IPS-18c (cell line): Measurements from ENCODE around the gene PAK1IP1.
"Not testable (repeated sequence)": the region's sequence is repeated elsewhere in the genome, so short reads cannot be mapped to it uniquely, and the experiment has no call there.

Experiments used
- H3K4me3 ChIP-seq: 2 replicates; pipeline ENCODE4 v1.7.0; 2013; ENCODE audit warnings: low read depth, mild to moderate bottlenecking, low read length, moderate library complexity; ENCODE audit not compliant: insufficient read depth
- H3K9me3 ChIP-seq: one replicate; pipeline ENCODE4 v1.6.1; 2013; ENCODE audit warnings: mild to moderate bottlenecking, low read length, moderate library complexity; ENCODE audit not compliant: control insufficient read depth, insufficient read depth

PAK1IP1 gene

DNA sequence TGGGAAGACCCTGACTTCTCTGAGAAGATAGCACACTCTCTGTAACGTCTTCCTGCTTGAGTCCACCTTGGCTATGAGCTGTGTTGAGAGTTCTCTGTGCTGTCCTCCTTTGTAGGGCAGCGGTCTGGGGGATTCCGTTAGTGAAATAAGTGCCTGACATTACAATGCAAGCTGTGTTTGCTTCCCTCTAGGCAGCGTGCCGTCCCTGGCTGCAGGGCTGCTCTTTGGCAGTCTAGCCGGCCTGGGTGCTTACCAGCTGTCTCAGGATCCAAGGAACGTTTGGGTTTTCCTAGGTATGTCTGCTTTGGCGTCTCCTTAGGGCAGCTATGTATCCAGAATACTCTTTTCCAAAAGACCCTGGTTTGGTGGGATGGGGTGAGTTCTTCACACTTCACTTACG lies 30.9 kb downstream of the PAK1IP1 start:
- Histone ChIP-seq H3K9me3 (no peaks in the 10 kb centered on the region), H3K4me3 (no peak overlapping the region)

DNA sequence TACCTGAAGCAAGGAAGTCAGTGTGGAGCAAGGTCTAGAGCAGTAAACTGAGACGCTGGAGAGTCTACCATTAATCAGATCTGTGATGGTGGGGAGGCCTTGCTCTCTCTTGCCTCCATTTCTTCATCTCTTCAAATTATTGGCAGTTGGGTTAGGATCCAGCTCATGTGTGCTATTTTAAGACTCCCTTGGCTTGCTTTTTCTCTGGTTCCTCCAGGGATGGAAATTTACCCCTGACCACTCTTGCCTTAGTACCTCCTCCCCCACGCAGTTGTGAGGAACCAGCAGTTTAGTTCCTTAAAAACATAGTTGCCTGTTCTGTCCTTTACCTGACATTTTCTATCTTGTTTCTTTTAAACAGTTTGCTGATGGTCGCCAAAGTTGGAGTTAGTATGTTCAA lies 35.5 kb downstream of the PAK1IP1 start:
- no peaks in the 10 kb centered on the region for H3K9me3 ChIP-seq
- H3K4me3 ChIP-seq = no peak overlapping the region

DNA sequence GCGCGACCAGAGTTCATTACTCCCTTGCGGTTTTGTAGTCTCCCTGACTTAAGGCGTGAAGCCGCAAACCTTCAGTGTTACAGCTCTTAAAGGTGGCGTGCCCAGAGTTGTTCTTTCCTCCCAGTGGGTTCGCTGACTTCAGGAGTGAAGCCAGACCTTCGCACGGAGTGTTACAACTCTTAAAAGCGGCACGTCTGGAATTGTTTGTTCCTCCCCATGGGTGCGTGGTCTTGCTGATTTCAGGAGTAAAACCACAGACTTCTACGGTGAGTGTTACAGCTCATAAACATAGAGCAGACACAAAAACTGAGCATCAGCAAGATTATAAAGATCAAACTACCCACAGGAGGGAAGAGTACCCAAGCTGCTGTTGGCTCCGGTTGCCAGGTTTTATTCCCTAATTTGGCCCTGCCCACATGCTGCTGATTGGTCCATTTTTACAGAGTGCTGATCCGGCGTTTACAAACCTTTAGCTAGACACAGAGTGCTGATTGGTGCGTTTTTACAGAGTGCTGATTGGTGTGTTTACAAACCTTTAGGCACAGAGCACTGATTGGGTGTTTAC lies 38.5 kb downstream of the PAK1IP1 start:
- no peaks in the 10 kb centered on the region for H3K9me3 ChIP-seq

DNA sequence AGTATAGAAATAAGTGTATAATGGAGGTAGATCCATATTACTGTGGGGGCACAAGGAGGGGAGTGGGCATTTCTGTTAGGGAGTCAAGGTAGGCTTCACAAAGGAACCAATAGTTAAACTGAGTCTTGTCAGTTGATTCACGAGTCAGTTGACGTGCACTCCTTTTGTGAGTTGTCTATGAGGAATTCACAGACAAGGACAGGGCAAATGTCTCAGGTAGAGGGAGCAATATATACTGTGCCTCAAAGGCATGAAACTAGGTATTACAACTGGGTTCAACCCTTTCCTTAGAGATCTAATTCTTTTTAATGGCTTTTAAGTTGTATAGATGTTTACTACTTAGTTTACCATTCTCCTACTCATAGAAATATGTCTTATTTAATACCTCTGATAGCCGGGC lies 39.1 kb downstream of the PAK1IP1 start:
- Histone ChIP-seq H3K9me3 (no peaks in the 10 kb centered on the region), H3K4me3 (no peak overlapping the region)

More for the DNA sequence above, 38.5 kb downstream of the PAK1IP1 start:
- no peak overlapping the region for H3K4me3 ChIP-seq

DNA sequence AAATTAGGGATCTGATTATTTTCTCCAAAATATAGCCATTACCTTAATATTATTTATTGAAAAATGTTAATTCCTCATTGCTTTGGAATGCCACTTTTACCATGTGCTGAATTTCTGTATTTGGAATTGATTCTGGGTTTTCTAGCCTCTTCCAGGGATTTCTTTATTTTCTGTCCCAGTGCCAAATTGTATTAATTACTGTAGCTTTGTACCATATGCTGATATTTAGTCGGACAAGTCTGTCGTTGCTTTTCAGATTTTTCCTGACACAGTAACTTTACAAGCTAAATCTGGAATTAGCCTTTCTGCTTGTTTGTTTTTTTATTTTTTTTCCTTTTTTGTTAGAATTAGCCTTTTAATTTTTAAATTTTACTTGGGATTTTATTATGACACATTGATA lies 42.0 kb downstream of the PAK1IP1 start:
- H3K9me3 ChIP-seq = no peaks in the 10 kb centered on the region

DNA sequence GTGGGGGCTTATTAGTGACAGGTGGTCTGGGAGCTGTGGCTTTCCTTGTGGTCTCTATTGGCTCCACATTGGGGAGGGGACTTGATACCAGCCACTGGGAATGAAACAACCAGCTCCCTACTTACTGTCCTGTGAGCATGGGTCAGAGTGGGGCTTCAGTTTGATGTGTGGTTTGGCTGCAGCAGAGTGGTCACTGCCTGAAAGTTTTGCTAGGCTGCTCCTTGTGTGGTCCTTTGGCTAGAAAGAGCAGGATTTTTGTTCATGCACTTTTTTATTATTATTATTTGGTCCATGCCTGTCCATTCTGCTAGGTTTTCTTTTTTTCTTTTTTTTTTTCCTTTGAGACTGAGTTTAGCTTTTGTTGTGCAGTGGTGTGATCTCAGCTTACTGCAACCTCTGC lies 45.3 kb downstream of the PAK1IP1 start:
- Histone ChIP-seq H3K9me3 (no peaks in the 10 kb centered on the region), H3K4me3 (no peak overlapping the region)

More for the DNA sequence above, 42.0 kb downstream of the PAK1IP1 start:
- H3K4me3 ChIP-seq = no peak overlapping the region

DNA sequence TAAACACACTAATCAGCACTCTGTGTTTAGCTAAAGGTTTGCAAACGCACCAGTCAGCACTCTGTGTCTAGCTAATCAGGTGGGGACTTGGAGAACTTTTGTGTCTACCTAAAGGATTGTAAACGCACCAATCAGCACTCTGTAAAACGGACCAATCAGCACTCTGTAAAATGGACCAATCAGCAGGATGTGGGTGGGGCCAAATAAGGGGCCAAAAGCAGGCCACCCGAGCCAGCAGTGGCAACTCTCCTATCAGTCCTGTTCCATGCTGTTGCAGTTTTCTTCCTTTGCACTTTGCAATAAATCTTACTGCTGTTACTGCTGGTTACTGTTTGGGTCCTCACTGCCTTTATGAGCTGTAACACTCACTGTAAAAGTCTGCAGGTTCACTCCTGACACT lies 46.9 kb downstream of the PAK1IP1 start:
- not testable (repeated sequence) for H3K9me3 ChIP-seq, H3K4me3 ChIP-seq

DNA sequence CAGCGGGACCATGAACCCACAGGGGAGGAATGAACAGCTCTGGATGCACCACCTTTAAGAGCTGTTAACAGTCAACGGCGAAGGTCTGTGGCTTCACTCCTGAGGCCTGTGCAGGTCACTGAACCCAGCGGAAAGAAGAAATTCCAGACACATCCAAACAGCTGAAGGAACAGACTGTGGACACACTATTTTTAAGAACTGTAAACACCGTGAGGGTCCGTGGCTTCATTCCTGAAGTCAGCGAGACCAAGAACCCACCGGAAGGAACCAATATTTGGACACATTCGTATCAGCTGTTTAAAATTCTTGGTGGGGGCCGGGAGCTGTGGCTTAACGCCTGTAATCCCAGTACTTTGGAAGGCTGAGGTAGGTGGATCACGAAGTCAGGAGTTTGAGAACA lies 47.5 kb downstream of the PAK1IP1 start:
- H3K9me3 ChIP-seq = no peaks in the 10 kb centered on the region
- no peak overlapping the region for H3K4me3 ChIP-seq

DNA sequence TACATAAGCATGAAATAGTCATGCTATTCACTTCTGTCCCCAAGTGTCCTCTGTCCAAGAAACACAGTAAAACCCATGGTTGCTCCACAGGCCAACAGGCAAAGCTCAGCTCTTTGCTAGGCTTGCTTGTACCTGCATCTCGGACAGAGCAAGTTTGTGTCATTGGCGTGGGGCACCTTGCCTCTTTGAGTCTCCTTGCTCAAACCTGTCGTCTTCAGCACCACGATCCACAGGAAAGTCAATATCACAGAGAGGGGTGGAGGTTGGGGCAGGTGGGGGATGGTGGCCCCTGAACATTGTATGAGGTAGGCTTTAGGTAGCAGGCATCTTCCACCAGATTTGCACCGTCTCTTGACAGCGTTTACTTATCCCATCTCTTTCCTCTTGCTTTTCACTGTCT lies 48.7 kb downstream of the PAK1IP1 start:
- Histone ChIP-seq H3K9me3 (peaks cover 3% of the 10 kb centered on the region), H3K4me3 (no peak overlapping the region)

DNA sequence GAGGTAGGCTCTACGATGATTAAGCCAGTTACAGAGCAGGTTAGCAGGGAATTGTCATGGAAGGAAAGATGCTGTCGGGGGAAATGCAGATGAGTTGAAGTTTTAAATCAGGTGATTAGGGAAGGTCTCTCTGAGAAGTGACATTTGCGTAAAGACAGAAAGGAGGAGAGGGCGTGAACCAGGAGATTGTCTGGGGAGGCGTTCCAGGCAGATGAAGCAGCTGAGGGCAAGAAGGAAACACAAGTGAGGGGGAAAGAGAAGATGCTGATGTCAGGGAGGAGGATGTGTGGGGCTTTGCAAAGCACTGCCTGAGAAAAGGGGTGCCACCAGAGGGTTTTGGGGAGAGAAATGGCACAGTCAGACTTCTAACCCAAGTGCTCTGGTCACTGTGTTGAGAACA lies 50.3 kb downstream of the PAK1IP1 start:
- no peak overlapping the region for H3K4me3 ChIP-seq
- peaks cover 3% of the 10 kb centered on the region for H3K9me3 ChIP-seq

DNA sequence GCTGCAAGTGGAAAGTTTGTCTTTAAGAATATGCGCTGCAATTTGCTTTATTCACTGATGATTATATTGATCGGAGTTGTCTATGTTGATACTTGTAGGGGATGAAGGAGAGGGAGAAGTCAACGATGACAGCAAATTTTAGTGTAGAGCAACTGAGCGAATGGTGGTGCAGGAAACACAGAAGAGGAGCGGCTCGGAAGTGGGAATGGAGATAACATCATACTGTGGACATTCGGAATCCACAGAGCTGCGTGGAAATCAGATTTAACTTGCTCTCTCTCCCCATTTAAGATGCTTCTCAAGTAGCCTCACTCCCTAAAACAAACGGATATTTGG lies 52.1 kb downstream of the PAK1IP1 start:
- Histone ChIP-seq H3K4me3 (peak overlapping the region; percentile 44; the same call in 1 of the 2 replicates), H3K9me3 (peaks cover 3% of the 10 kb centered on the region)

DNA sequence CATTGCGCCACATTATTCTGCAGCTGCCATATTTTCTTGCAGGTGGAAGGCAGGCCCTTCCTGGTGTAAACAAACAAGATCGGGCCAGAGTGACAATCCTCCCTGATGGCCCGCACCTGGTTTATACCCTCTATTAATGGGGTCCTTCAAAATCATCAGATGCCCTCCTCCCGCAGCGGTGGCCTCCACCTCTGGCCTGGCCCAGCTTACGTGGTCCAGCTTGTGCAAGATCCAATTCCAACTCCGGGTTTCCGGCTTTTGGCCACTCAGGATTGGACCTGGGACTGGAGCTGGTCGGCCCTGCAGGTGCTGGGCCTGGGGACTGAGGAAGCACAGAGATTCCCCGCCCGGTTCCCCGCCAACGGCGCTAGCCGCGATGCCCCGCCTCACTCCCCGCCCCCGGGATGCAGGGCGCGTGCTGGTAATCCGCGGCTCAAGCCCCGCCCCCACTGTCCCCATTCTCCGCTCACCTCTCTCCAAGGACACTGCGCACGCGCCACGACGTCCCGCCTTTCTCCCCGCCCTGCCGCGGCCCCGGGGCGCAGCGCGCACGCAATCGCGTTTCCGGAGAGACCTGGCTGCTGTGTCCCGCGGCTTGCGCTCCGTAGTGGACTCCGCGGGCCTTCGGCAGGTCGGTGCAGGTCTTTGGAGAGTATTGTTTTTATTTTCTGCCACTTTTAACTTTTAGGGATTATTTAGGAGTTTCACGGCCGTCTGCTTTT lies 52.6 kb downstream of the PAK1IP1 start, which contains the start of gene TMEM14B:
Gene TMEM14B, plus strand, starts transcription at position 555 of the 722 bp plus-strand sequence. CDS start 1,441 bp downstream, outside the sequence.
- H3K9me3 ChIP-seq = peaks cover 3% of the 10 kb centered on the region
- peak within 1 kb of the TSS; percentile 90 for H3K4me3 ChIP-seq

DNA sequence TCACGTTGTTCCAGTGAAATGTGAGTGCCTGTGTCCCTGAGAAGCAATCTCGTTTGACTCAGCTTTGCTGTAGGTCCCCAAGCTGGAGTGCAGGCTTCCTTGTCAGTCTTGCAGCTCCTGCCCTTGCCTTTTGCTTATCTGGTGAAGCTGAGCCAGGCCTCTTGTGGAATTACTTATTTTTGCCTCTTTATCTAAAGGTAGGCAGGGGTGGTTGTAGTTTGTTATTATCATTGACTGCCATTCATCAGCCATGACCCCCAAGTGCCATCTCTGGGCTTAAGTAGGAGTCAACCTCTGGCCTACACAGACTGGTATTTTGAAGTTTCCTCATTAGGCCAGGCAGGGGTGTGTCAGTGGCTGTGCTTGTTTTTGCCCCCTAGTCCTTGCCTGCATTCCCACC lies 55.0 kb downstream of the PAK1IP1 start:
- H3K4me3 ChIP-seq = no peak overlapping the region; the same call in 1 of the 2 replicates
- peaks cover 3% of the 10 kb centered on the region for H3K9me3 ChIP-seq

DNA sequence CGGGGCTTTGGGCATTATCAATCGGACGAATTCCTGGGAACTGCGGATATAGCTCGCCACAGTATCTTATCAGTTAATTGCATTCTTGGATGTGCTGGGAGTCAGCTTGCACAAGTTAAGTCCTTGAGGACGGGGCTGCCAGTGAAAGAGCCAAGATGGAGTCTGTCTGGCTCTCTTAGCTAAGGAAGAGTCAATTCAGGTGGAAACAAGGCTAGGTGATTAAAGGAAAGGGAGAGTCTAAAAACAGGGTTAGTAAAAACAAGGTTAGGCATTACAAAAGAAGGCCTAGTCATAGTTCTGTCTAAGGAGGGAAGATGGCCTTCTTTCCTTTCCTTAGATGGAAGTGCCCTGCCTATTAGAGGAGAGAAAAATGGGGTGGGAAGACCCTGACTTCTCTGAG lies 55.8 kb downstream of the PAK1IP1 start:
- not testable (repeated sequence) for H3K9me3 ChIP-seq, H3K4me3 ChIP-seq

DNA sequence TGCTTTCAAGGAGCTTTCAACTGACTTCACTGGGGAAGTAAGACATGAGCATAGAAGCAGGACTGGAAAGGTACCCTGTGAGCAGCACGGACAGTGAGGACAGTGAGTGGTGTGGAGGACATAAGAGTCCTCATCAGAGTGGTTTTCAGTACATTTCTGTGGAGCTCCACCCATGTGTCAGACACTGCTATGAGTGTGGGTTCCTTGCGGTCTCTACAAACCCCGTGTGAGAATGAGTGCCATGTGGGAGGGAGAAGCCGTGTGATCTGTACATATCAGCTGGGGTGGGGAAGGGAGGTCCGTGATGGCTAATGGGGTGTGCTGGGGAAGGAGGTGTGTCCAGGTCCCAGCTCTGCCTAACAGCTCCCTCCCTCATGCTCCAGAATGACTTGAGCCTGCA lies 57.0 kb downstream of the PAK1IP1 start:
- not testable (repeated sequence) for H3K4me3 ChIP-seq, H3K9me3 ChIP-seq

DNA sequence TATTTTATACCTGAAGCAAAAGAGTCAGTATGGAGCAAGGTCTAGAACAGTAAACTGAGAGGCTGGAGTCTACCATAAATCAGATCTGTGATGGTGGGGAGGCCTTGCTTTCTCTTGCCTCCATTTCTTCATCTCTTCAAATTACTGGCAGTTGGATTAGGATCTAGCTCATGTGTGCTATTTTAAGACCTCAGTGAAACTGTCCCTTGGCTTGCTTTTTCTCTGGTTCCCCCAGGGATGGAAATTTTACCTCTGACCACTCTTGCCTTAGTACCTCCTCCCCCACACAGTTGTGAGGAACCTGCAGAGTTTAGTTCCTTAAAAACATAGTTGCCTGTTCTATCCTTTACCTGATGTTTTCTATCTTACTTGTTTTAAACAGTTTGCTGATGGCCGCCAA lies 61.3 kb downstream of the PAK1IP1 start:
- no peak overlapping the region for H3K4me3 ChIP-seq
- H3K9me3 ChIP-seq = peaks cover 2% of the 10 kb centered on the region
